Left ventricle myocardium inferior (tissue), 1 donor: ENCODE measurements around the gene TRPC1. TPM values are rescaled to one million over a fixed set of nuclear protein-coding genes. Genes with fewer than 3 reads are reported as not detected.
A peak's percentile ranks its signal among the peaks of the same experiment; 100 is the strongest.

Source experiments
- DNase-seq: peaks from one replicate; pipeline ENCODE4 v3.0.0-alpha.2; 2020
- H3K27ac ChIP-seq: fragments of 200-600 bp; replicated peaks from 2 replicates; pipeline ENCODE4 v1.8.0; 2021
- H3K27me3 ChIP-seq: fragments of 200-600 bp; 2 replicates; pipeline ENCODE4 v1.8.0; 2021; ENCODE audit warnings: low read depth
- H3K36me3 ChIP-seq: fragments of 200-600 bp; 2 replicates; pipeline ENCODE4 v1.8.0; 2021
- H3K4me1 ChIP-seq: fragments of 200-600 bp; 2 replicates; pipeline ENCODE4 v1.8.0; 2021
- H3K4me3 ChIP-seq: fragments of 200-600 bp; 2 replicates; pipeline ENCODE4 v1.8.0; 2021; ENCODE audit warnings: mild to moderate bottlenecking, moderate library complexity
- H3K9me3 ChIP-seq: fragments of 200-600 bp; replicated peaks from 2 replicates; pipeline ENCODE4 v1.8.0; 2021
- intact Hi-C: fragments of 100-400 bp; cut with micrococcal nuclease; formaldehyde crosslinking; loops from one replicate; pipeline ENCODE4 v1.11.0; 2022
- total RNA-seq: library from RNA; stranded (reverse); fragmentation: NEBNext Ultra II Directional; extraction: Animal tissue kit (Norgen Biotek cat#: 25700); gene quantifications from one replicate; pipeline ENCODE4 v1.2.1, GENCODE V29; 2021
- TF ChIP-seq, protein P1 (sequence below): fragments of 200-600 bp; IDR thresholded peaks from 2 replicates; pipeline ENCODE4 v1.8.0; 2021; ENCODE audit warnings: antibody characterized with exemption, mild to moderate bottlenecking, borderline replicate concordance
- donor health status: DM: no; HTN: yes; CAD: no; lungs with severe emphysema.

Gene TRPC1
- total RNA-seq, 1 donor from 2014 or later: 13.9 TPM

DNA sequence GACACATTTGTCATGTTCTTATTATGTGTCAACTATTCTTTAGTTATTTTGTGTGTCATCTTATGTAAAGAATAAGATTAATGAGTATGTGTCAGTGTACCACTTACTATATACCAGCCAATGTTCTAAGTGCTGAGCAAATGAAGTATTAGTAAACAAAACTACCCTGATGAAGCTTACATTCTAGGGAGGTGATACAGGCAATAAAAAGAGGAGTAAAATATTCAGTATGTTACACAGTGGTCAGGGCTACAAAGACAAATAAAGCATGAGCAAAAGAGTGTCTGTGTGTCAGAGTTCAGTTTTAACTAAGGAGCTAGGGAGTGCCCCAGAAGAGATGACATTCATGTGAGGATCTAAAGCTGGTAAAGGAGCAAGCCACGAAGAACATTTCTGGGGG, 79.1 kb downstream of the TRPC1 start:
- Histone ChIP-seq H3K27me3 (no peaks in the 10 kb centered on the region), H3K27ac (no peak overlapping the region), H3K9me3 (no peaks in the 10 kb centered on the region), H3K4me3 (no peak overlapping the region), H3K4me1 (peaks cover 12% of the 10 kb centered on the region), H3K36me3 (peaks cover 8% of the 10 kb centered on the region)
- intact Hi-C loops: no loop called here
- TF ChIP-seq, protein P1, sequence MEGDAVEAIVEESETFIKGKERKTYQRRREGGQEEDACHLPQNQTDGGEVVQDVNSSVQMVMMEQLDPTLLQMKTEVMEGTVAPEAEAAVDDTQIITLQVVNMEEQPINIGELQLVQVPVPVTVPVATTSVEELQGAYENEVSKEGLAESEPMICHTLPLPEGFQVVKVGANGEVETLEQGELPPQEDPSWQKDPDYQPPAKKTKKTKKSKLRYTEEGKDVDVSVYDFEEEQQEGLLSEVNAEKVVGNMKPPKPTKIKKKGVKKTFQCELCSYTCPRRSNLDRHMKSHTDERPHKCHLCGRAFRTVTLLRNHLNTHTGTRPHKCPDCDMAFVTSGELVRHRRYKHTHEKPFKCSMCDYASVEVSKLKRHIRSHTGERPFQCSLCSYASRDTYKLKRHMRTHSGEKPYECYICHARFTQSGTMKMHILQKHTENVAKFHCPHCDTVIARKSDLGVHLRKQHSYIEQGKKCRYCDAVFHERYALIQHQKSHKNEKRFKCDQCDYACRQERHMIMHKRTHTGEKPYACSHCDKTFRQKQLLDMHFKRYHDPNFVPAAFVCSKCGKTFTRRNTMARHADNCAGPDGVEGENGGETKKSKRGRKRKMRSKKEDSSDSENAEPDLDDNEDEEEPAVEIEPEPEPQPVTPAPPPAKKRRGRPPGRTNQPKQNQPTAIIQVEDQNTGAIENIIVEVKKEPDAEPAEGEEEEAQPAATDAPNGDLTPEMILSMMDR: no peak
- DNase-seq: no peak

DNA sequence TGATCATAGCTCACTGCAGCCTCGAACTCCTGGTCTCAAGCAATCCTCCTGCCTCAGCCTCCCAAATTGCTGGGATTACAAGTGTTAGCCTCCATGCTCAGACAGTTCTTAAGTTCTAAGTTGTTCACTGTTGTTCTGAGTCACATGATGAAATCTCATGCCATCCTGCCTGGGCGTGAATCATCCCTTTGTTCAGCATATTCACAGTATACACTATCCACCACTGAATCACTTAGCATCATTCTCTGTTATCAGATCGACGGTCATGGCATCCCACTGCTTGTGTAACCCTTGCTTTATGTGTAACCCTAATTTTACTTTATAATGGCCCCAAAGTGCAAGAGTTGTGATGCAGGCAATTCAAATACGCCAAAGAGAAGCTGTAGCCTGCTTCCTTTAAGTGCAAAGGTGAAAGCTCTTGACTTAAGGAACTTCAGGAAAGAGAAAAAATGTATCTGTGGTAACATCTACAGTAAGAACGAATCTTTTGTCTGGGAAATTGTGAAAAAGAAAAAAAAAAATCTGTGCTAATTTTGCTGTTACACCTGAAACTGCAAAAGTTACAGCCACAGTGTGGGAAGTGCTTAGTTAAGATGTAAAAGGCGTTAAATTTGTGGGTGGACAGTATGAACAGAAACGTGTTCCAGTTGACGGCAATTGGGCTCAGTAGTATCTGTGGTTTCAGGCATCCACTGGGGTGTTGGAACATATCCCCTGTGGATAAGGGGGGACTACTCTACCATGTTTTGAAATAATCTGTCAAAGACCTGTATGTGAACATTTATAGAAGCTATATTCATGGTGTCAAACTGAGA, 84.5 kb downstream of the TRPC1 start:
- Histone ChIP-seq H3K27me3 (no peaks in the 10 kb centered on the region), H3K4me1 (peaks cover 16% of the 10 kb centered on the region), H3K9me3 (no peaks in the 10 kb centered on the region), H3K36me3 (peaks cover under 1% of the 10 kb centered on the region), H3K4me3 (no peak overlapping the region), H3K27ac (no peak overlapping the region)
- DNase-seq: no peak
- TF ChIP-seq, protein P1: no peak
- intact Hi-C loops: no loop called here

DNA sequence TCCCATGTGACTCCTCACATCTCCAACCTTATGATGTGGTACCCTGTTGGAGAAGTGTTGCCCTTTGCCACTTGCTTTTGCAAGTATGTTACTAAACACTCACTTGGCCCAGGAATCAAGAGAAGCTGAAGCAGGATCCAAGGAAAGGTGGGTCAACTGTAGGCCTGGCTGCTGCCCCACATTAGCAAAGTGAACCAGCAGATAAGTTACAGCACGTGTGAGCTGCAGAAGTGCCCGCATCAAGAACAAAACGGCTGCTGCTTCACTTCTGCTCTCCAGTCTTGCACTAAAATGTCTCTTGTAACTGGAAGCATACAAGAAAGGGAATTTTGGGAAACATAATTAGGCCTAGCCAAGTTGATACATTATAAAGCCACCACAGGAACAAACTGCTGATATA, 85.4 kb downstream of the TRPC1 start:
- Histone ChIP-seq H3K4me1 (peaks cover 16% of the 10 kb centered on the region), H3K27ac (no peak overlapping the region), H3K36me3 (no peaks in the 10 kb centered on the region), H3K4me3 (no peak overlapping the region), H3K9me3 (no peaks in the 10 kb centered on the region), H3K27me3 (no peaks in the 10 kb centered on the region)
- intact Hi-C loops: no loop called here
- no peak for DNase-seq
- TF ChIP-seq, protein P1: no peak

DNA sequence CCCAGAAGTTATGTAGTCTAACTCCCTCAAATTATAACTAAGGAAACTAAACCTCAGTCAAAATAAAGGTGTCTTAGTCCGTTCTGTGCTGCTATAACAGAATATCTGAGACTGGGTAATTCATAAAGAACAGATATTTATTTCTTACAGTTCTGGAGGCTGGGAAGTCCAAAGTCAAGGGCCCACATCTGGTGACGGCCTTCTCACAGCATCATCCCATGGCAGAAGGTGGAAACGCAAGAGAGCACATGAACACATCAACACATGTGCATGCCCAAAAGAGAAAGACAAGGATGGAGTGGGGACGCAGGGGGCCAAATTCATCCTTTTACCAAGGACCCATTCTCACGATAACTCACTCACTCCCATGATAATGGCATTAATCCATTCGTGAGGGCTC, 92.0 kb downstream of the TRPC1 start:
- Histone ChIP-seq H3K4me1 (peaks cover 14% of the 10 kb centered on the region), H3K9me3 (no peaks in the 10 kb centered on the region), H3K4me3 (no peak overlapping the region), H3K36me3 (no peaks in the 10 kb centered on the region), H3K27ac (no peak overlapping the region), H3K27me3 (no peaks in the 10 kb centered on the region)
- intact Hi-C loops: no loop called here
- TF ChIP-seq, protein P1: no peak
- DNase-seq: no peak

DNA sequence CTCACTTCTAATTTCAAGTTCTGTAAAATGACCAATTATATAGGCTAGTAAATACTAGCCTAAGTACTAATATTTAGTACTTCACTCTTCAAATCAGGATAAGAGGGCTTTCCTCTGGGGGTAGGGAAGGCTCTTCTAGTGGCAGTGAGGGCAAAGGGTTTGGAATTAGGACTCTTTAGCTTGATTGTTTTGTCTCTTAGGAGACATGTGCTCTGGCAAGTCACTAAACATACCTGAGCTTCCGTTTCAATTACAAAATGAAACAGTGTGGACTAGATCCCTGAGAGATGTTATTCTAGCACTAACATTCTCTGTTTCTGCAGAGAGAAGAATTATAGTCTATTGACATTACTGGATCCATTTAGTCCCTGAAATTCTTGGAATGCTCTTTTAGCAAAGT, 93.5 kb downstream of the TRPC1 start:
- TF ChIP-seq, protein P1: no peak
- no peaks in the 10 kb centered on the region for H3K9me3 ChIP-seq
- H3K36me3 ChIP-seq: no peaks in the 10 kb centered on the region
- intact Hi-C loops: no loop called here
- H3K4me3 ChIP-seq: no peak overlapping the region
- no peaks in the 10 kb centered on the region for H3K27me3 ChIP-seq
- H3K4me1 ChIP-seq: peaks cover 14% of the 10 kb centered on the region
- peak overlapping the region; percentile 38 for H3K27ac ChIP-seq
- DNase-seq: no peak
